ES-I3 (cell line): ENCODE results near the gene EEF2KMT.
A peak's percentile ranks its signal among the peaks of the same experiment; 100 is the strongest.
"Not testable (repeated sequence)": the region's sequence is repeated elsewhere in the genome, so short reads cannot be mapped to it uniquely, and the experiment has no call there.

ENCODE experiments used
- H3K36me3 ChIP-seq: 2 replicates; pipeline ENCODE4 v1.6.1; 2013; ENCODE audit warnings: mild to moderate bottlenecking, low read length, control low read depth, moderate library complexity; ENCODE audit not compliant: insufficient read depth
- H3K4me1 ChIP-seq: 2 replicates; pipeline ENCODE4 v1.6.1; 2013; ENCODE audit warnings: mild to moderate bottlenecking, control low read depth, low read length; ENCODE audit not compliant: insufficient read depth
- H3K9ac ChIP-seq: 2 replicates; pipeline ENCODE4 v1.6.1; 2013; ENCODE audit warnings: low read depth, mild to moderate bottlenecking, low read length, moderate library complexity
- H3K9me3 ChIP-seq: 2 replicates; pipeline ENCODE4 v1.6.1; 2013; ENCODE audit warnings: mild to moderate bottlenecking, low read length, moderate library complexity; ENCODE audit not compliant: control insufficient read depth, insufficient read depth

EEF2KMT gene

DNA sequence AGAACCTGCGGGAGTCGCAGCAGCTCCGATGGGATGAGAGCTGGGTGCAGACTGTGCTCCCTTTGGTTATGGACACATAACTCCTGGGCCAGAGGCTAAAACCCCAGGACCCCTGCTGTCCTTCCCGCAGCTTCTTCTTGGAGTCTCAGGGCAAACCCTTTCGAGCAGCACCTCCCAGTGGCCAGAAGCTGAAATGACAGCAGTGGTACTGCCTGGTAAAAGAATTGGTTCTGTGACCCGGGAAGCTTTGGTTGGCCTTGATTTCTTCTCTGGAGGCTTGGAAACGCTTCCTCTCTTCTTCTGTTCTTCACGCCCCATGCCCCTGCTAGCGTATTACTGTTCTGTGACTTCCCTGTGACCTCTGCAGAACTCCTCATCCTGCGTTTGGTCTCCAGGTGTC lies 12.8 kb downstream of the EEF2KMT start:
- H3K9me3 ChIP-seq, H3K36me3 ChIP-seq, H3K9ac ChIP-seq, H3K4me1 ChIP-seq: not testable (repeated sequence)

DNA sequence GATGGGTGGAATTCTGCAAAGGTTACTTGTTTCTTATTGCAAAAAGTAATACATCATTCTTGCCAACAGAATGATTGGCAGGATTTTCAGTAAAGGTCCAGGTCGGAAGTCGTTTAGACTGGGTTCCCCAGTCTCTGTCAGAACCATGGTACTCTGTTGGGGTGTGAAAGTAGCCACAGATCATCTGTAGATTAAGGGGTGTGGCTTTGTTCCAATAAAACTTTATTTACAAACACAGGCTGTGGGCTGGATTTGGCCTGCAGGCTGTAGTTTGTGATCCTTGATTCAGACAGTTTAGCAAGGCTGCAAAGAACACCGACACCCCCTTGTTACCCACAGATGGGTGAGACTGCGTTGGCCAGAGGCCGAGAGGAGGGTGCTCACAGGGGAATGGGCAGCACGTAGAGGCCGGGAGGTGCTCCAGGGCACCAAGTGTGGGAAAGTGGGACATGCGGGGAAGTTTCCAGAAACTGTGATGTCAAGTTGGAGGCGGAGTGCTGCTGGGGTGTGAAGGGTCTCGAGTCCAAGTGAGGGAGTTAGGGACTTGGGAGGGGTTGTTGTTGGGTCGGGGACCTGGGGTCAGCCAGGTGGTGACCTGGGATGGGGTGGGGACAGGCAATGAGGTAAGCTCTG lies 13.4 kb downstream of the EEF2KMT start:
- H3K4me1 ChIP-seq, H3K9ac ChIP-seq, H3K36me3 ChIP-seq, H3K9me3 ChIP-seq: not testable (repeated sequence)

DNA sequence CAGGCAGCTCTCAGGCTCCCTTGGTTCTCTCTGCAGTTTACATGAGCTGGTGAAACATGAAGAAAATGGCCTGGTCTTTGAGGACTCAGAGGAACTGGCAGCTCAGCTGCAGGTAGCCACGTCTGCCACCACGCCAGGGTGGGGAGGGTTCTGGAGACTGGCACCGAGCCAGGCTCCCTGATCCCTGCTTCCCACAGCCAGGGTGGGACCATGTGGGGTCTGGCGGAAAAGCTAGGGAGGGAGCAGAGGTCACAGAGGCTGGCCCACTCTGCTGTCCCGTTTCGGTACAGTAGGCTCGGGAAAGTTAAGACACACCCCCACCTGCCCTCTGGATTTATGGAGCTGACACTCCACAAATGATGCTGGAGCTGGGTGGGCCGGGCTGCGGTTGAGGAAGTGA lies 13.9 kb downstream of the EEF2KMT start:
- H3K36me3 ChIP-seq = not testable (repeated sequence)

DNA sequence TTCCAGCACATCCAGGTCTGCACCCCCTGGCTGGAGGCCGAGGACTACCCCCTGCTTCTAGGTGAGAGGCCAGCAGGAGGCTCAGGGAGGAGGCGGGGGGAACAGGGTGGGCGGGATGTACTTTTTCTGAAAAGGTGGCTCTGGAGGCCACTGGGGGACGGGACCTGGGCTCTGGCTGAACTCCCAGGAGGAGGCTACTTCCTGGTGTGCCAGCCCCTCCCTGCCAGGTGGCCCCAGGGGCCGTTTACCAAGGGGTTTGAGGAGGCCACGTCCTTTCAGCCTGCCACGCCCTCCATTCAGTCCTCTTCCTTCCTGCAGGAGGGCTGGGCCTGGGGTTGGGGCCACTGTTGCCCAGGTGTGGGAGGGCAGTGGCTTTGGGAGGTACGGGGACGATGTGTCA lies 16.6 kb downstream of the EEF2KMT start:
- H3K4me1 ChIP-seq, H3K36me3 ChIP-seq, H3K9me3 ChIP-seq, H3K9ac ChIP-seq: not testable (repeated sequence)

More for the DNA sequence above, 13.9 kb downstream of the EEF2KMT start:
- H3K9me3 ChIP-seq, H3K4me1 ChIP-seq, H3K9ac ChIP-seq: not testable (repeated sequence)

- H3K36me3 ChIP-seq, H3K9ac ChIP-seq, H3K9me3 ChIP-seq, H3K4me1 ChIP-seq: not testable (repeated sequence)
Measured at GRCh38 chr16:5080461-5080860, 17.1 kb downstream of the EEF2KMT start.

DNA sequence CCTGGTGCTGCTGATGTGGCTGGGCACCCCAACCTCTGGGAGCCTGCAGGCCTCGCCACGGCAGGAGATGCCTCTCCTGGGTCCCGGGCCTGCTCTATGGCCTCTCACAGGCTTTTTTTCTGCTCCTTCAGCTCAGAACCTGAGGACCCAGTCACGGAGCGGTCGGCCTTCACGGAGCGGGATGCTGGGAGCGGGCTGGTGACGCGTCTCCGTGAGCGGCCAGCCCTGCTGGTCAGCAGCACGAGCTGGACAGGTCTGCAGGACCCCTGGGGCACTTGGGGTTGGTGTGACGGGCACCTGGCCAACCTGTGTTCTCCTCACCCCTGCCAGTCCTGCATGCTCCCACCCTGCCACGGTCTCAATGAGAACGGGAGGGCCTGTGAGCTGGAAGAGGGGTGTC lies 19.0 kb downstream of the EEF2KMT start:
- H3K9ac ChIP-seq = no peak overlapping the region
- no peaks in the 10 kb centered on the region for H3K9me3 ChIP-seq
- peaks cover 7% of the 10 kb centered on the region; the same call in 1 of the 2 replicates for H3K36me3 ChIP-seq
- no peaks in the 10 kb centered on the region for H3K4me1 ChIP-seq

DNA sequence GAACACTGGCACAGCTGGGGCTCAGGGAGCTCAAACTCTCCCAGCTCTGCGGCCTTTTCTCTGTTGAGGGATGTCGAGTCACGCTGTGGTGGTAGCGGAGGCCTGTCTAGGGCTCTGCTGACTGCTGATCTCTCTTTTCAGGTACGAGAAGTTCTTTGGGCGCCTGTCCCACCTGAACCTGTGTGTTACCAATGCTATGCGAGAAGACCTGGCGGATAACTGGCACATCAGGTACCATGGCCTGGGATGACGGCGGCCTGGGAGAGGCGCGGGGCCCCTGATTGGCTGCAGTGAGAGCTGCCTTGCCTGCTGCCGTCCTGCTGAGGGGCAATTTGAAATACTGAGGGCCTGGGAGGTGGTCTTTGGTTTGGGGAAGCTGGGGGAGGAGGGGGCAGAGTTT lies 20.3 kb downstream of the EEF2KMT start:
- no peaks in the 10 kb centered on the region for H3K9me3 ChIP-seq
- no peak overlapping the region for H3K9ac ChIP-seq
- H3K4me1 ChIP-seq = no peaks in the 10 kb centered on the region
- 0 out of 2 replicates have a peak, but pooled peaks cover 7% of the 10 kb centered on the region for H3K36me3 ChIP-seq

GRCh38 chr16:5075637-5076036 lies 22.0 kb downstream of the EEF2KMT start:
- Histone ChIP-seq H3K4me1 (no peaks in the 10 kb centered on the region), H3K36me3 (0 out of 2 replicates have a peak, but pooled peaks cover 7% of the 10 kb centered on the region), H3K9me3 (no peaks in the 10 kb centered on the region)

DNA sequence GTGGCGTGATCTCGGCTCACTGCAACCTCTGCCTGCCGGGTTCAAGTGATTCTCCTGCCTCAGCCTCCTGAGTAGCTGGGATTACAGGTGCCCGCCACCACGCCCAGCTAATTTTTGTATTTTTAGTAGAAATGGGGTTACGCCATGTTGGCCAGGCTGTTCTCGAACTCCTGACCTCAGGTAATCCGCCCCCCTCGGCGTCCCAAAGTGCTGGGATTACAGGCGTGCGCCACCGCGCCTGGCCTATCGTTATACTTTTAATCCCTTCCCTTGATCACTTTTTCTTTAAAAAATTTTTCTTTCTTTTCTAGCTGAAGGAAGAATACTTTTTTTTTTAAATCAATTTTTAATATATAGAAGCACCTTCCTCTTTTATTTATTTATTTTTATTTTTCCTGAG lies 23.8 kb downstream of the EEF2KMT start:
- H3K36me3 ChIP-seq, H3K9ac ChIP-seq, H3K4me1 ChIP-seq, H3K9me3 ChIP-seq: not testable (repeated sequence)

More at GRCh38 chr16:5075637-5076036, 22.0 kb downstream of the EEF2KMT start:
- no peak overlapping the region for H3K9ac ChIP-seq

GRCh38 chr16:5073279-5073629 lies 24.3 kb downstream of the EEF2KMT start:
- H3K36me3 ChIP-seq = 0 out of 2 replicates have a peak, but pooled peaks cover 7% of the 10 kb centered on the region

DNA sequence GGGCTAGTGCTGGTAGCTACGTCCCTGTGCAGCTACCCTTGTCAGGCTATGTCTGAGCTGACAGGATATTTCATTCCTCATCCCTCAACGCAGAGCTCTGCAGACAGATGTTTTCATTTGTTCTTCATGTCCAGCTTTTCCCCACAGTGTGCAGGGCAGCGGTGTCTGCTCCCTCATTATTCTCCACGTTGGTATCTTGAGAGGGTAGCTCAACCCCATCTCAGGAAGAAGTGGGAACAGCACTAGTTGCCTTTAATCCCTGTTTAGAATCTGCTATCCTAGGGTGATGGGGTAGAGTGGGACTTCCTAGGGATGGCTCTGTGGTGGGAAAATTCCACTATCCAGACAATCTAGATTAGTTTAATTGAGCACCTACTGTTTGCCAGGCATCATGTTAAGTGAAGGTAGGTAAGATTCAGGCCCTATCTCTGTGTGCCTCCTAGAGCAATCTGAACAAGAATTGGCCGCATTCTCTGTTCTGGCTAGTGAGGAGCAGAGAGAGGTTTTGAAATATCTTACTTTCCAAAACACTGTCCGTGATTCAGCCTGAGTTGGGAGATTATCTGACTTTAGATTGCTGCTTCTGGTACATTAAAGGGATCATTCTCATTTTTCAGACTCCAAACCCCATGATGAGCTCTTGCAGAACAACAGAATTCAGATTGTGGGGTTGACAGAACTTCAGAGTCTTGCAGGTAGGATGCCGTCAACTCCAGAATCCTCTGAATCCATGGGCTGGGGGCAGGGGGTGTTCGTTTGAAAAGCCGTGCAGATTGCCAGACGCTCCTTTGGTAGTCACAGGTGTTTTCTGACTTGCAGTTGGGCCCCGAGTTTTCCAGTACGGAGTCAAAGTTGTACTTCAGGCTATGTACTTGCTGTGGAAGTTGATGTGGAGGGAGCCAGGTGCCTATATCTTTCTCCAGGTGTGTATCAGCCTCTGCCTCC lies 25.0 kb downstream of the EEF2KMT start:
- Histone ChIP-seq H3K4me1 (peaks cover under 1% of the 10 kb centered on the region; the same call in 1 of the 2 replicates), H3K36me3 (0 out of 2 replicates have a peak, but pooled peaks cover 7% of the 10 kb centered on the region), H3K9ac (peak overlapping the region; percentile 72), H3K9me3 (no peaks in the 10 kb centered on the region)

More at GRCh38 chr16:5073279-5073629, 24.3 kb downstream of the EEF2KMT start:
- Histone ChIP-seq H3K9me3 (no peaks in the 10 kb centered on the region), H3K9ac (no peak overlapping the region), H3K4me1 (no peaks in the 10 kb centered on the region)

DNA sequence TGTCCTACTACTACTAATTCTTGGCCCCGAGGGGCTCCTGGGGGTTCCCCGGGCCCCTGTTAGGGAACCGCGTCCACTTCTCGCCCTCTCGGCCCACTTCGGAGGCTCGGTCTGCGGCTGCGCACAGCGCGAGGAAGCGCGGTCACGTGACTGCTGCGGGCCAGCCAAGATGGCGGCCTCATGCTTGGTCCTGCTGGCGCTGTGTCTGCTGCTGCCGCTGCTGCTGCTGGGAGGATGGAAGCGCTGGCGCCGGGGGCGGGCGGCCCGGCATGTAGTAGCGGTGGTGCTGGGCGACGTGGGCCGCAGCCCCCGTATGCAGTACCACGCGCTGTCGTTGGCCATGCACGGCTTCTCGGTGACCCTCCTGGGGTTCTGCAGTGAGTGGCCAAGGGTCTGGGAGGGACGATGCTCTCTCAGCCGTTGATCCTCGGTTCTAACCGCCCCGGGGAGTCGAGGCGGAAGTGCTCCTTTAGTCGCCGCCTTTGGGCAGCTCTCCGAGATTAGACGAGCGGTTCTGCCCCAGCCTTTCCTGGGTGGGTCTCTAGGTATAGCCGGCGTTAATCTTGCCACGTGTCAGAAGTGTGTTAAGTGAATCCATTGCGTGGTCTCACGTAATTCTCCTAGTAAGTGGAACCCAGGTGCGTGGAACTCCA lies 25.8 kb downstream of the EEF2KMT start, which contains the start of gene ALG1:
TSS of gene ALG1 (plus strand) at position 163 of the 653 bp plus-strand sequence. CDS start at position 170, 7 bp downstream.
- H3K4me1 ChIP-seq = peaks cover 4% of the 10 kb centered on the region; the same call in 1 of the 2 replicates
- H3K9me3 ChIP-seq = no peaks in the 10 kb centered on the region
- peak within 1 kb of the TSS; percentile 72 for H3K9ac ChIP-seq
- 0 out of 2 replicates have a peak, but pooled peaks cover 7% of the 10 kb centered on the region for H3K36me3 ChIP-seq

GRCh38 chr16:5071341-5071680 lies 26.3 kb downstream of the EEF2KMT start:
- Histone ChIP-seq H3K9ac (peak overlapping the region; percentile 72; the same call in 1 of the 2 replicates), H3K36me3 (0 out of 2 replicates have a peak, but pooled peaks cover 7% of the 10 kb centered on the region), H3K9me3 (no peaks in the 10 kb centered on the region), H3K4me1 (peaks cover 4% of the 10 kb centered on the region; the same call in 1 of the 2 replicates)

DNA sequence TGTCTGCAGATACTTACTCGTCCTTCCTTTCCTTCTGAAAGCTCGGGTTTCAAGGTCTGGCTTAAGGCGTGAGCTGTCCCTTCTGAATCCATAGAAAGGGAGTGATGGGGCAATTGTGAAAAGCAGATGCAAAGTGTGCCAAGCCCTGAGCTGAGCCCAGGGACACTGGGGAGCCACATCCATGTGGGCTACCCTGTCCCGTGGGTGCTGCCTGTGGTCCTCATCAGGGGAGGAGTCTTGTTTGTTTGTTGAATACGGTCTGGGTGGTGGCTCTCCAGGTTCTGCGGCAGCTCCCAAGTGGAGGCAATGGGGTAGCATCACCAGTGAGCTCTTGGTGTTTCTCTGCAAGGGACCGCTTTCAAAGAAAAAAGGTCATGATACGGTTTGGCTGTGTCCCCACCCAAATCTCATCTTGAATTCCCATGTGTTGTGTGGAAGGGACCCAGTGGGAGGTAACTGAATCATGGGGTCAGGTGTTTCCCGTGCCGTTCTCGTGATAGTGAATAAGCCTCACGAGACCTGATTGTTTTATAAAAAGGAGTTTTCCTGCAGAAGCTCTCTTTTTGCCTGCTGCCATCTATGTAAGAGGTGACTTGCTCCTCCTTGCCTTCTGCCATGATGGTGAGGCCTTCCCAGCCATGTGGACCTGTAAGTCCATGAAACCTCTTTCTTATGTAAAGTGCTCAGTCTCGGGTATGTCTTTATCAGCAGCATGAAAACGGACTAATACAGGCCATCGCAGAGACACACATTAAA lies 27.0 kb downstream of the EEF2KMT start:
- Histone ChIP-seq H3K9ac (no peak overlapping the region), H3K4me1 (peaks cover 4% of the 10 kb centered on the region; the same call in 1 of the 2 replicates), H3K36me3 (0 out of 2 replicates have a peak, but pooled peaks cover 6% of the 10 kb centered on the region)

More for the DNA sequence above, 27.0 kb downstream of the EEF2KMT start:
- no peaks in the 10 kb centered on the region for H3K9me3 ChIP-seq
